Fibroblast of lung (primary cell): ENCODE results near the gene MAMLD1. TPM values are rescaled to one million over a fixed set of nuclear protein-coding genes. Genes with fewer than 3 reads are reported as not detected.

Experiments
- DNase-seq, 2 donors: peaks; one replicate each; pipeline versions ENCODE4 v3.0.0 to v3.0.0-alpha.2; 2010; ENCODE audit warnings: low read depth in 2 of 2
- H2AFZ ChIP-seq: 2 replicates; pipeline ENCODE4 v1.5.1; 2012; ENCODE audit warnings: low read length, control low read depth, inconsistent platforms
- H3K27ac ChIP-seq: 2 replicates; pipeline ENCODE4 v1.5.1; 2011; ENCODE audit warnings: low read length, control low read depth; ENCODE audit not compliant: insufficient read depth
- H3K27me3 ChIP-seq: 2 replicates; pipeline ENCODE4 v1.5.1; 2011; ENCODE audit warnings: mild to moderate bottlenecking, low read length; ENCODE audit not compliant: control insufficient read depth, insufficient read depth
- H3K36me3 ChIP-seq: 2 replicates; pipeline ENCODE4 v1.5.1; 2011; ENCODE audit warnings: low read length; ENCODE audit not compliant: control insufficient read depth, insufficient read depth
- H3K4me1 ChIP-seq: 2 replicates; pipeline ENCODE4 v1.5.1; 2011; ENCODE audit warnings: low read length; ENCODE audit not compliant: control insufficient read depth, insufficient read depth; ENCODE audit errors: extremely low read depth
- H3K4me2 ChIP-seq: 2 replicates; pipeline ENCODE4 v1.5.1; 2011; ENCODE audit warnings: low read length, control low read depth; ENCODE audit not compliant: insufficient read depth; ENCODE audit errors: extremely low read depth
- H3K4me3 ChIP-seq, 4 experiments: fragments of 200-600 bp in 1 of 4; sonication (generic) in 1 of 4; replicated peaks in 1 of 4; 2 replicates each; pipeline ENCODE4 v1.5.1; 2011 to 2016; ENCODE audit warnings: low read length in 4 of 4, low read depth in 3 of 4, mild to moderate bottlenecking in 3 of 4, control low read depth in 2 of 4, inconsistent platforms in 1 of 4, mixed read lengths in 1 of 4; ENCODE audit not compliant: insufficient read depth in 1 of 4; ENCODE audit errors: control extremely low read depth in 1 of 4
- H3K79me2 ChIP-seq: 2 replicates; pipeline ENCODE4 v1.5.1; 2012; ENCODE audit warnings: mild to moderate bottlenecking, low read length, inconsistent platforms; ENCODE audit not compliant: control insufficient read depth, insufficient read depth
- H3K9ac ChIP-seq: 2 replicates; pipeline ENCODE4 v1.5.1; 2011; ENCODE audit warnings: mild to moderate bottlenecking, low read length, control low read depth; ENCODE audit not compliant: insufficient read depth
- H3K9me3 ChIP-seq: 2 replicates; pipeline ENCODE4 v1.5.1; 2012; ENCODE audit warnings: low read depth, low read length; ENCODE audit not compliant: control insufficient read depth, insufficient read depth
- H4K20me1 ChIP-seq: 2 replicates; pipeline ENCODE4 v1.5.1; 2011; ENCODE audit warnings: low read length; ENCODE audit not compliant: control insufficient read depth, insufficient read depth; ENCODE audit errors: extremely low read depth
- CTCF ChIP-seq, 2 donors: IDR thresholded peaks in 1 of 2; conservative IDR thresholded peaks in 1 of 2; 1 replicate in 1 of 2; 2 replicates in 1 of 2; pipeline ENCODE4 v1.5.1; 2011 to 2012; ENCODE audit warnings: low read length in 2 of 2, control low read depth in 1 of 2, inconsistent platforms in 1 of 2, low read depth in 1 of 2, mild to moderate bottlenecking in 1 of 2
- EZH2 ChIP-seq: IDR thresholded peaks from 2 replicates; pipeline ENCODE4 v1.5.1; 2012; ENCODE audit warnings: low read length, control low read depth, mild to moderate bottlenecking; ENCODE audit errors: missing control alignments
- polyA plus RNA-seq, 2 donors: library from polyadenylated mRNA; depleted of rRNA in 1 of 2; stranded (reverse) in 1 of 2; unstranded in 1 of 2; fragments of >200 nt; gene quantifications; 2 replicates each; pipeline ENCODE4 v1.2.1, GENCODE V29; 2011 to 2012; ENCODE audit warnings: missing spikeins in 1 of 2
- total RNA-seq: library from RNA; depleted of rRNA; stranded (reverse); fragments of >200 nt; gene quantifications from 2 replicates; pipeline ENCODE4 v1.2.1, GENCODE V29; 2014

Gene MAMLD1
- total and polyA plus RNA-seq, 2 donors (not counting 1 experiment from before 2014, with no cell fraction given), result 3.6 to 15.5 TPM

GRCh38 chrX:150558424-150558823 is 195.3 kb downstream of the MAMLD1 start:
- Histone ChIP-seq H3K9ac (no peak overlapping the region), H3K27me3 (no peaks in the 10 kb centered on the region), H3K4me2 (no peak overlapping the region), H2AFZ (no peak overlapping the region), H4K20me1 (no peaks in the 10 kb centered on the region), H3K36me3 (no peaks in the 10 kb centered on the region), H3K79me2 (no peaks in the 10 kb centered on the region), H3K27ac (no peak overlapping the region), H3K4me3 (no peak overlapping the region), H3K9me3 (no peaks in the 10 kb centered on the region), H3K4me1 (no peaks in the 10 kb centered on the region)
- no peak for TF ChIP-seq CTCF (conservative IDR thresholded peaks at IDR 0.05 in 1 of 2, IDR thresholded peaks at IDR 0.05 in 1 of 2; ENCODE audit: low read depth in 1 of 2, low read length in 2 of 2)
- TF ChIP-seq EZH2, result no peak
- DNase-seq, result no peak

Other genes starting within 250 kb of the MAMLD1 start
- gene MTM1, start 205.3 kb downstream of the MAMLD1 start, total RNA-seq, result 10.0 and 15.2 TPM in 2 replicates
- 5.0 and 5.1 TPM in 2 replicates for gene MTM1, start 205.3 kb downstream of the MAMLD1 start, polyA plus RNA-seq